ENCODE results near the gene CCDC198.

The CCDC198 gene

GRCh38 chr14:57493467-57494181, at the start of gene CCDC198:
CCDC198 (minus strand) TSS chr14:57493857; CDS start chr14:57493715, 142 bp downstream.
- no peak for DNase-seq (ENCODE audit: low read depth)

- no peak for DNase-seq (ENCODE audit: low read depth)
Observed at GRCh38 chr14:57533214-57533613, 39.6 kb upstream of the CCDC198 start.

GRCh38 chr14:57530571-57530970, 36.9 kb upstream of the CCDC198 start:
- no peak for DNase-seq (ENCODE audit: low read depth)

- DNase-seq (ENCODE audit: low read depth): no peak
Observed at GRCh38 chr14:57526942-57527341, 33.3 kb upstream of the CCDC198 start.

GRCh38 chr14:57519043-57519442, 25.4 kb upstream of the CCDC198 start:
- DNase-seq (ENCODE audit: low read depth): no peak

- no peak for DNase-seq (ENCODE audit: low read depth)
Observed at GRCh38 chr14:57512220-57512619, 18.6 kb upstream of the CCDC198 start.

- DNase-seq (ENCODE audit: low read depth): no peak
Observed at GRCh38 chr14:57508756-57509155, 15.1 kb upstream of the CCDC198 start.

GRCh38 chr14:57502586-57503254, 9.1 kb upstream of the CCDC198 start:
- DNase-seq (ENCODE audit: low read depth): no peak

- no peak for DNase-seq (ENCODE audit: low read depth)
Observed at GRCh38 chr14:57501039-57501557, 7.4 kb upstream of the CCDC198 start.

- no peak for DNase-seq (ENCODE audit: low read depth)
Observed at GRCh38 chr14:57498659-57499058, 5.0 kb upstream of the CCDC198 start.

- DNase-seq (ENCODE audit: low read depth): no peak
Observed at GRCh38 chr14:57498035-57498434, 4.4 kb upstream of the CCDC198 start.

- no peak for DNase-seq (ENCODE audit: low read depth)
Observed at GRCh38 chr14:57495416-57495815, 1.8 kb upstream of the CCDC198 start.

- peak; percentile 86 for DNase-seq (ENCODE audit: low read depth)
Observed at GRCh38 chr14:57492859-57493258, 798 bp downstream of the CCDC198 start.

- DNase-seq (ENCODE audit: low read depth): no peak
Observed at GRCh38 chr14:57491640-57492039, 2.0 kb downstream of the CCDC198 start.

- DNase-seq (ENCODE audit: low read depth): peak; percentile 14
Observed at GRCh38 chr14:57487771-57488170, 5.9 kb downstream of the CCDC198 start.

- peak; percentile 45 for DNase-seq (ENCODE audit: low read depth)
Observed at GRCh38 chr14:57486767-57487379, 6.8 kb downstream of the CCDC198 start.

GRCh38 chr14:57485635-57486034, 8.0 kb downstream of the CCDC198 start:
- no peak for DNase-seq (ENCODE audit: low read depth)

- no peak for DNase-seq (ENCODE audit: low read depth)
Observed at GRCh38 chr14:57482120-57482519, 11.5 kb downstream of the CCDC198 start.

- DNase-seq (ENCODE audit: low read depth): peak; percentile 86
Observed at GRCh38 chr14:57480051-57480450, 13.6 kb downstream of the CCDC198 start.

GRCh38 chr14:57479197-57479596, 14.5 kb downstream of the CCDC198 start:
- no peak for DNase-seq (ENCODE audit: low read depth)

GRCh38 chr14:57478050-57478449, 15.6 kb downstream of the CCDC198 start:
- DNase-seq (ENCODE audit: low read depth): no peak

GRCh38 chr14:57470909-57471308, 22.7 kb downstream of the CCDC198 start:
- DNase-seq (ENCODE audit: low read depth): no peak
